Nephron (organoid): ENCODE measurements around the gene ABCC12.

Experiments used
- H3K27ac Mint-ChIP-seq, 3 experiments: 2 replicates each; pipeline ENCODE4 v1.8.0; 2020; ENCODE audit warnings: mixed read lengths in 3 of 3, mild to moderate bottlenecking in 2 of 3, moderate library complexity in 1 of 3
- H3K27me3 Mint-ChIP-seq: 2 replicates; pipeline ENCODE4 v1.8.0; 2021; ENCODE audit warnings: low read depth, mild to moderate bottlenecking, moderate library complexity, mixed read lengths
- H3K36me3 Mint-ChIP-seq: 2 replicates; pipeline ENCODE4 v1.8.0; 2020; ENCODE audit warnings: low read depth, mixed read lengths
- H3K4me1 Mint-ChIP-seq: 2 replicates; pipeline ENCODE4 v1.8.0; 2020; ENCODE audit warnings: mixed read lengths
- H3K4me3 Mint-ChIP-seq, 3 experiments: 2 replicates each; pipeline ENCODE4 v1.8.0; 2020; ENCODE audit warnings: mild to moderate bottlenecking in 3 of 3, mixed read lengths in 3 of 3, moderate library complexity in 2 of 3
- H3K9me3 Mint-ChIP-seq: 2 replicates; pipeline ENCODE4 v1.8.0; 2020; ENCODE audit warnings: mixed read lengths
- TF ChIP-seq, protein P1 (sequence below), 3 experiments: fragments of 200-600 bp; sonication (generic); IDR thresholded peaks; one replicate each; pipeline ENCODE4 v1.5.0; 2021; ENCODE audit warnings: antibody characterized with exemption in 3 of 3; ENCODE audit not compliant: unreplicated experiment in 3 of 3

Gene ABCC12

DNA sequence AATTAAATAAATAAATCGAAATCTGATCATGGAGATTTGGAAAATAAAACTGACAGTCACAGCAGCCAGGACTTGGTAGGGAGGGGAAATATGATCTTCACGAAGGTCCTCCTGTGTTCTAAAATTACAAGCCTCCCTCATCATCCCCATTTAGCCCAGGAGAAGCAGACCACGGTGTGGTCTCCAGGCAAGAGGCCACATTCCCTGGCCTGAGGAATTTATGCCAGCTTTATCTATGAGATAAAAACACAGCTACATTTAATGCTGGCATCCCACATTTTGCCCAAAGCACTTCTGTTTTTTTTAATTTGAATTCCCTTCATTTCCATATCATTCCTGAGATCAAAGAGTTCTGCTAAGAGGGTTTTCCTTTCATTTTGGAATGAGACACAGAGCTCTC is 43.2 kb downstream of the ABCC12 start:
- TF ChIP-seq, protein P1, sequence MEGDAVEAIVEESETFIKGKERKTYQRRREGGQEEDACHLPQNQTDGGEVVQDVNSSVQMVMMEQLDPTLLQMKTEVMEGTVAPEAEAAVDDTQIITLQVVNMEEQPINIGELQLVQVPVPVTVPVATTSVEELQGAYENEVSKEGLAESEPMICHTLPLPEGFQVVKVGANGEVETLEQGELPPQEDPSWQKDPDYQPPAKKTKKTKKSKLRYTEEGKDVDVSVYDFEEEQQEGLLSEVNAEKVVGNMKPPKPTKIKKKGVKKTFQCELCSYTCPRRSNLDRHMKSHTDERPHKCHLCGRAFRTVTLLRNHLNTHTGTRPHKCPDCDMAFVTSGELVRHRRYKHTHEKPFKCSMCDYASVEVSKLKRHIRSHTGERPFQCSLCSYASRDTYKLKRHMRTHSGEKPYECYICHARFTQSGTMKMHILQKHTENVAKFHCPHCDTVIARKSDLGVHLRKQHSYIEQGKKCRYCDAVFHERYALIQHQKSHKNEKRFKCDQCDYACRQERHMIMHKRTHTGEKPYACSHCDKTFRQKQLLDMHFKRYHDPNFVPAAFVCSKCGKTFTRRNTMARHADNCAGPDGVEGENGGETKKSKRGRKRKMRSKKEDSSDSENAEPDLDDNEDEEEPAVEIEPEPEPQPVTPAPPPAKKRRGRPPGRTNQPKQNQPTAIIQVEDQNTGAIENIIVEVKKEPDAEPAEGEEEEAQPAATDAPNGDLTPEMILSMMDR (IDR thresholded peaks at IDR 0.05; ENCODE audit: unreplicated experiment in 3 of 3), result no peak
- Mint-ChIP-seq H3K4me3 (no peak overlapping the region), H3K36me3 (no peaks in the 10 kb centered on the region)

DNA sequence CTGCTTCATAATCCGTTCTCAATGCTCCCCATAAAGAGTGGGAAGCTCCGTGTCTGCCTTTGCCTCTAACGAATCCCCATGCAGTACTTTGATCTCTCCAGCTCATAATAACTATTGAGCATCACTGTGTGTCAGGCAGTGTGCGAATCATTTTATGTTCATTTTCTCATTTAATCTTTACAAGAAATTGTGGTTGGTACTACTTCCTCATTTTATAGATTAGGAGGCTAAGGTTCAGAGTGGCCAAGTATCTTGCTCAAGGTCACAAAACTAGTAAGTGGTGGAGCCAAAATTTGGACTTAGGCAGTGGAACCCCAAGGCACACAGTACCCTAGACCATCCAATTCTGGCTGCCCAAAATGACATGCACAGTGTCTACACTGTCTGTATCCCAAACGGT is 44.8 kb downstream of the ABCC12 start:
- H3K4me3 Mint-ChIP-seq, result no peak overlapping the region
- H3K27ac Mint-ChIP-seq, result no peak overlapping the region
- TF ChIP-seq, protein P1 (IDR thresholded peaks at IDR 0.05; ENCODE audit: unreplicated experiment in 3 of 3), result no peak
- peaks cover 6% of the 10 kb centered on the region for H3K4me1 Mint-ChIP-seq
- H3K27me3 Mint-ChIP-seq, result peaks cover 11% of the 10 kb centered on the region
- H3K36me3 Mint-ChIP-seq, result no peaks in the 10 kb centered on the region
- H3K9me3 Mint-ChIP-seq, result no peaks in the 10 kb centered on the region

More for the DNA sequence above, 43.2 kb downstream of the ABCC12 start:
- peaks cover 14% of the 10 kb centered on the region for H3K27me3 Mint-ChIP-seq
- H3K4me1 Mint-ChIP-seq, result peaks cover 6% of the 10 kb centered on the region
- no peak overlapping the region for H3K27ac Mint-ChIP-seq
- no peaks in the 10 kb centered on the region for H3K9me3 Mint-ChIP-seq

DNA sequence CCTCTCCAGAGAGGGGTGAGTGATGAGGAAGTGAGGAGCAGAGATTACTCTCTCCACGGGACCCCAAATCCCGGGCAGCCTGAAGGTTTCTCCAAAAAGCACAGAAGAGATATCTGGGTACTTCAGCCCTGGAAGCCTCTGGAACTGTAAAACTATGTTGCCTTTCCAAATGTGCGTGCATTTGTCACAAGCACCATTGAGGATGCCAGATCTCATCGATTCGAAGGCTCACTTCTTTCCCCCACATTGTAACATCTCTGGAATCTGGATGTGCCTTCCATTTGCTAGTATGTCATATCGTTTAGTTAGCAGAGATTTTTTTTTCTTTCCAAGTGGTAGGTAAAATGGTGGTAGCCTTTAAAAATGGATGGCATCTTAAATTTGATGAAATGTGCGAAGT is 45.8 kb downstream of the ABCC12 start:
- TF ChIP-seq, protein P1 (IDR thresholded peaks at IDR 0.05; ENCODE audit: unreplicated experiment in 3 of 3), result no peak
- H3K27me3 Mint-ChIP-seq, result peaks cover 11% of the 10 kb centered on the region
- no peaks in the 10 kb centered on the region for H3K36me3 Mint-ChIP-seq
- H3K4me3 Mint-ChIP-seq, result no peak overlapping the region
- H3K27ac Mint-ChIP-seq, result no peak overlapping the region
- H3K4me1 Mint-ChIP-seq, result peaks cover 6% of the 10 kb centered on the region
- no peaks in the 10 kb centered on the region for H3K9me3 Mint-ChIP-seq

DNA sequence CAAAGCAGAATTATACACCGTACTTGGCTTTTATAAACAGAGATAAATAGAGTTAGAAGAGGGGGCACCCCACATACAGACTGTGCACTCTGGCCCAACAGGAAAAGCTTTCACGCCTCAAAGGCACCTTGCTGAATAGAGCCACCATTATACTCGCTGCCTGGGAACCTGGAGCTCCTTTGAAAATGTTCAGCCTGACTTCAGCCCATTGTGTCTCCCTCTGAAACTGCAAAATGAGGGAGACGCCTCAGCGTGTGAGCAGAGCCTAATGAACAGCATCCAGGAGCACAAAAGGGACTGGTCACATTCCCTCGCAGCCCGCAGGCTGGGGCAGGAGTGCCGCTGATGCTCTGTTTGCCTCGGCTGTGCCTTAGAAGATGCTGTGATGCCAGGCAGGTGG is 46.3 kb downstream of the ABCC12 start:
- H3K27me3 Mint-ChIP-seq, result peaks cover 11% of the 10 kb centered on the region
- H3K36me3 Mint-ChIP-seq, result no peaks in the 10 kb centered on the region
- H3K9me3 Mint-ChIP-seq, result no peaks in the 10 kb centered on the region
- TF ChIP-seq, protein P1 (IDR thresholded peaks at IDR 0.05; ENCODE audit: unreplicated experiment in 3 of 3), result no peak
- peaks cover 6% of the 10 kb centered on the region for H3K4me1 Mint-ChIP-seq
- H3K4me3 Mint-ChIP-seq, result no peak overlapping the region
- no peak overlapping the region for H3K27ac Mint-ChIP-seq

DNA sequence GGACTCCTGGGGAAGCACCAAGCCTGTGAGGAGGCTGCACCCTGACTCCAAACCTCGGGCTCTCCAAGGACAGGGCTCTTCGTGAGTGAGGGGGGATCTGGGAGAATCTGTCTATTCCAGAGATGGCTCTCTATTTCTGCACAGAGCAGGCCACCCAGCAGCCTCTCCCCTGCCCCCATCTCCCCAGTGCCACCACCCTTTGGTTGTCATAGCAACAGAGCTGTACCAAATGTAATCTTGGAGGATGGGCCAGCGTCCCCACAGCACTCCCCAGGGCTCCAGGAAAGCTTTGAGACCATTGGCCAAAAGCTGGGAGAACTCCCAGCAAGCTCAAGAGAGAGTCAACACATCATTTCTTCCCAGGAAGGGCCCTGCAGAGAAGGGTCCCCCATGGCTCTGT is 49.3 kb downstream of the ABCC12 start:
- H3K27me3 Mint-ChIP-seq, result no peaks in the 10 kb centered on the region
- TF ChIP-seq, protein P1 (IDR thresholded peaks at IDR 0.05; ENCODE audit: unreplicated experiment in 3 of 3), result no peak
- H3K9me3 Mint-ChIP-seq, result no peaks in the 10 kb centered on the region
- H3K4me1 Mint-ChIP-seq, result no peaks in the 10 kb centered on the region
- H3K4me3 Mint-ChIP-seq, result no peak overlapping the region
- H3K27ac Mint-ChIP-seq, result no peak overlapping the region
- H3K36me3 Mint-ChIP-seq, result no peaks in the 10 kb centered on the region
